ENCODE data around the gene LTBP3.
"Not testable (repeated sequence)": the region's sequence is repeated elsewhere in the genome, so short reads cannot be mapped to it uniquely, and the experiment has no call there.

The LTBP3 gene

GRCh38 chr11:65569164-65569972, 11.2 kb upstream of the LTBP3 start:
- Histone ChIP-seq H3K27me3 (ENCODE audit: control insufficient read depth, insufficient read depth, low read length) (no peaks in the 10 kb centered on the region), H3K9ac (ENCODE audit: low read length) (peak overlapping the region; percentile 76), H3K9me3 (ENCODE audit: control insufficient read depth, insufficient read depth, low read depth, low read length) (no peaks in the 10 kb centered on the region), H3K36me3 (ENCODE audit: control insufficient read depth, insufficient read depth, low read length) (no peaks in the 10 kb centered on the region), H3K4me1 (ENCODE audit: control insufficient read depth, insufficient read depth, low read length) (peaks cover 27% of the 10 kb centered on the region), H3K4me3 (ENCODE audit: low read depth, low read length) (peak overlapping the region; percentile 91), H3K27ac (ENCODE audit: low read depth, low read length) (no peak overlapping the region)

GRCh38 chr11:65565624-65566453, 7.7 kb upstream of the LTBP3 start:
- H3K27ac ChIP-seq (ENCODE audit: low read depth, low read length): no peak overlapping the region
- peaks cover 11% of the 10 kb centered on the region for H3K4me1 ChIP-seq (ENCODE audit: control insufficient read depth, insufficient read depth, low read length)
- H3K4me3 ChIP-seq (ENCODE audit: low read depth, low read length): no peak overlapping the region
- H3K27me3 ChIP-seq (ENCODE audit: control insufficient read depth, insufficient read depth, low read length): no peaks in the 10 kb centered on the region
- H3K9ac ChIP-seq (ENCODE audit: low read length): no peak overlapping the region
- no peaks in the 10 kb centered on the region for H3K9me3 ChIP-seq (ENCODE audit: control insufficient read depth, insufficient read depth, low read depth, low read length)
- H3K36me3 ChIP-seq (ENCODE audit: control insufficient read depth, insufficient read depth, low read length): no peaks in the 10 kb centered on the region

GRCh38 chr11:65564879-65565559, 6.9 kb upstream of the LTBP3 start:
- H3K27me3 ChIP-seq (ENCODE audit: control insufficient read depth, insufficient read depth, low read length); H3K4me3 ChIP-seq (ENCODE audit: low read depth, low read length); H3K9me3 ChIP-seq (ENCODE audit: control insufficient read depth, insufficient read depth, low read depth, low read length); H3K27ac ChIP-seq (ENCODE audit: low read depth, low read length); H3K36me3 ChIP-seq (ENCODE audit: control insufficient read depth, insufficient read depth, low read length); H3K9ac ChIP-seq (ENCODE audit: low read length): not testable (repeated sequence)
- peaks cover 19% of the 10 kb centered on the region for H3K4me1 ChIP-seq (ENCODE audit: control insufficient read depth, insufficient read depth, low read length)

GRCh38 chr11:65563601-65564000, 5.4 kb upstream of the LTBP3 start:
- H3K4me3 ChIP-seq (ENCODE audit: low read depth, low read length): no peak overlapping the region
- peaks cover 27% of the 10 kb centered on the region for H3K4me1 ChIP-seq (ENCODE audit: control insufficient read depth, insufficient read depth, low read length)

GRCh38 chr11:65562788-65563187, 4.6 kb upstream of the LTBP3 start:
- H3K27ac ChIP-seq (ENCODE audit: low read depth, low read length): no peak overlapping the region
- H3K4me1 ChIP-seq (ENCODE audit: control insufficient read depth, insufficient read depth, low read length): peaks cover 28% of the 10 kb centered on the region
- H3K27me3 ChIP-seq (ENCODE audit: control insufficient read depth, insufficient read depth, low read length): peaks cover 4% of the 10 kb centered on the region; the same call in 1 of the 2 replicates
- H3K4me3 ChIP-seq (ENCODE audit: low read depth, low read length): no peak overlapping the region
- no peak overlapping the region for H3K9ac ChIP-seq (ENCODE audit: low read length)
- no peaks in the 10 kb centered on the region for H3K9me3 ChIP-seq (ENCODE audit: control insufficient read depth, insufficient read depth, low read depth, low read length)
- H3K36me3 ChIP-seq (ENCODE audit: control insufficient read depth, insufficient read depth, low read length): no peaks in the 10 kb centered on the region

More at GRCh38 chr11:65563601-65564000, 5.4 kb upstream of the LTBP3 start:
- Histone ChIP-seq H3K36me3 (ENCODE audit: control insufficient read depth, insufficient read depth, low read length) (no peaks in the 10 kb centered on the region), H3K27me3 (ENCODE audit: control insufficient read depth, insufficient read depth, low read length) (peaks cover 3% of the 10 kb centered on the region; the same call in 1 of the 2 replicates), H3K9ac (ENCODE audit: low read length) (no peak overlapping the region), H3K27ac (ENCODE audit: low read depth, low read length) (no peak overlapping the region), H3K9me3 (ENCODE audit: control insufficient read depth, insufficient read depth, low read depth, low read length) (no peaks in the 10 kb centered on the region)

- Histone ChIP-seq H3K36me3 (ENCODE audit: control insufficient read depth, insufficient read depth, low read length) (no peaks in the 10 kb centered on the region), H3K4me1 (ENCODE audit: control insufficient read depth, insufficient read depth, low read length) (peaks cover 33% of the 10 kb centered on the region), H3K9me3 (ENCODE audit: control insufficient read depth, insufficient read depth, low read depth, low read length) (no peaks in the 10 kb centered on the region), H3K27me3 (ENCODE audit: control insufficient read depth, insufficient read depth, low read length) (peaks cover 9% of the 10 kb centered on the region; the same call in 1 of the 2 replicates), H3K27ac (ENCODE audit: low read depth, low read length) (no peak overlapping the region), H3K4me3 (ENCODE audit: low read depth, low read length) (no peak overlapping the region), H3K9ac (ENCODE audit: low read length) (no peak overlapping the region)
These were observed 3.9 kb upstream of the LTBP3 start for GRCh38 chr11:65562020-65562419.

- peaks cover 38% of the 10 kb centered on the region for H3K4me1 ChIP-seq (ENCODE audit: control insufficient read depth, insufficient read depth, low read length)
- H3K27me3 ChIP-seq (ENCODE audit: control insufficient read depth, insufficient read depth, low read length): peaks cover 9% of the 10 kb centered on the region; the same call in 1 of the 2 replicates
- H3K9me3 ChIP-seq (ENCODE audit: control insufficient read depth, insufficient read depth, low read depth, low read length): no peaks in the 10 kb centered on the region
- no peak overlapping the region for H3K27ac ChIP-seq (ENCODE audit: low read depth, low read length)
- no peaks in the 10 kb centered on the region for H3K36me3 ChIP-seq (ENCODE audit: control insufficient read depth, insufficient read depth, low read length)
- H3K4me3 ChIP-seq (ENCODE audit: low read depth, low read length): peak overlapping the region; percentile 27; the same call in 1 of the 2 replicates
- H3K9ac ChIP-seq (ENCODE audit: low read length): no peak overlapping the region
These were observed 2.6 kb upstream of the LTBP3 start for GRCh38 chr11:65560555-65561418.

GRCh38 chr11:65559951-65560537, 1.9 kb upstream of the LTBP3 start:
- Histone ChIP-seq H3K27ac (ENCODE audit: low read depth, low read length) (no peak overlapping the region), H3K9ac (ENCODE audit: low read length) (no peak overlapping the region), H3K4me3 (ENCODE audit: low read depth, low read length) (peak overlapping the region; percentile 27; the same call in 1 of the 2 replicates), H3K36me3 (ENCODE audit: control insufficient read depth, insufficient read depth, low read length) (no peaks in the 10 kb centered on the region), H3K4me1 (ENCODE audit: control insufficient read depth, insufficient read depth, low read length) (peaks cover 45% of the 10 kb centered on the region), H3K9me3 (ENCODE audit: control insufficient read depth, insufficient read depth, low read depth, low read length) (no peaks in the 10 kb centered on the region), H3K27me3 (ENCODE audit: control insufficient read depth, insufficient read depth, low read length) (peaks cover 13% of the 10 kb centered on the region)

- Histone ChIP-seq H3K4me1 (ENCODE audit: control insufficient read depth, insufficient read depth, low read length) (peaks cover 50% of the 10 kb centered on the region), H3K9me3 (ENCODE audit: control insufficient read depth, insufficient read depth, low read depth, low read length) (no peaks in the 10 kb centered on the region), H3K9ac (ENCODE audit: low read length) (no peak overlapping the region), H3K27me3 (ENCODE audit: control insufficient read depth, insufficient read depth, low read length) (peaks cover 18% of the 10 kb centered on the region), H3K27ac (ENCODE audit: low read depth, low read length) (no peak overlapping the region), H3K4me3 (ENCODE audit: low read depth, low read length) (no peak overlapping the region), H3K36me3 (ENCODE audit: control insufficient read depth, insufficient read depth, low read length) (no peaks in the 10 kb centered on the region)
These were observed 1.4 kb upstream of the LTBP3 start for GRCh38 chr11:65559535-65559934.
